Fibroblast of skin of right biceps (primary cell): ENCODE data around the gene PDSS2.
"Not testable (repeated sequence)": the region's sequence is repeated elsewhere in the genome, so short reads cannot be mapped to it uniquely, and the experiment has no call there.

ENCODE experiments used
- DNase-seq: peaks from one replicate; pipeline ENCODE4 v3.0.0-alpha.2; 2013

The PDSS2 gene

DNA sequence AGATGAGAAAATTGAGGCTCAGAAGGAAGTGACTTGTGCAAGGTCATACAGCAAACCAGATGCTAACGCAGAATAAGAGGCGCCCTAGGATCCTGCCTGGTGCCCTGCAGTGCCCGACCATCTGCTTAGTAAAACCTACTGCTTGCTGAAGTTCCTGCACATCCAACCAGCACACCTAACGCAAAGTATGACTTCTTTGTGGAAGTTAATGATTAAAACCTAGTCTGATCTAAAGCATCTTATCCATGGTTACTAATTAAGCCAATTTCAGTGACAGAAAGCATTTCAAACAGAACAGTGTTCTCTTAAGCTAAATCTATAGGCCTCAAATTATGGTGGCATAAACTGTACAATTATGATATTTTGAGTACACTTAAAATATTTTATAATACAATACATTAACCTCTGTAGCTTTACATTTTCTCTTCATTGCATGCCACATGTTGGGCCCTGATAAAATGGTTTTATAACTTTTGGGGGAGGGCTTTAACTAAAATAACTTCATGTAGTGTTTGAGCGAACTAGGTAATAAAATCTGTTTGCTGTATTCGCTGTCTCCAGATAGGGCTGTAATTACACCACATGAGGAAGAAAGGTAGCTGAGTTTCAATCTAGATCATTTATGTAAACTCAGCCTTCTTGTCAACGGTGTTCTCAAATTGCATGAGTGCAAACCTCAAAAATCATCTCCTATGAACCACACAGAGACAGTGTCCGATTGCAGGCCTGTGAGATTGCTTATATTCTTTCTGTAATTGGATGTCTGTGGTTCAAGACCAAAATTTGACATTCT is 306.5 kb downstream of the PDSS2 start:
- DNase-seq = peak; percentile 17

DNA sequence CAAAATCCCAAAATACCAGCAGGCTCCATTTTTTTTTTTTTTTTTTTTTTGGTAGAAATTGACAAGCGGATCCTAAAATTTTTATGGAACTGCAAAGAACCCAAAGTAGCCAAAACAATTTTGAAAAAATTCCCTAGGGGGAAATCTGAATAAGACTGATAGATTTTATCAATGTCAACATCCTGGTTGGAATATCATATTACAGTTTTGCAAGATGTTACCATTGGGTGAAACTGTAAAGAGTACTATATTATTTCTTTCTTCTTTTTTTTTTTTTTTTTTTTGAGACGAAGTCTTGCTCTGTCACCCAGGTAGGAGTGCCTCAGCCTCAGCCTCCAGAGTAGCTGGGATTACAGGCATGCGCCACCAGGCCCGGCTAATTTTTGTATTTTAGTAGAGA is 314.7 kb downstream of the PDSS2 start:
- DNase-seq = no peak

DNA sequence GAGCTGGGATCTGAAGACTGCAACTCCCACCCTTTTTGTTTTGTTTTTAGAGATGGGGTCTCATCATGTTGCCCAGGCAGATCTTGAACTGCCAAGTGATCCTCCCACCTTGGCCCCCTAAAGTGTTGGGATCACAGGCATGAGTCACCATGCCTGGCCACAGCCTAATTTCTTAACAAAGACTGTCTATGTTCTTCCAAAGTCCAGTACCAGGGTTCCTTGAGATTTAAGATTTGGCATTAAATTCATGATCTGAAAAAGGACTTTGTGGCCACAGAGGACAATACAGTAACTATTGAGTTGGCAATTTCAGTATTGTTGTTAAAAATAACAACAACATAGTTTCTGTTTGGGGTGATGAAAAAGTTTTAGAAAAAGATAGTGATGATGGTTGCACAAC is 315.4 kb downstream of the PDSS2 start:
- DNase-seq = no peak

DNA sequence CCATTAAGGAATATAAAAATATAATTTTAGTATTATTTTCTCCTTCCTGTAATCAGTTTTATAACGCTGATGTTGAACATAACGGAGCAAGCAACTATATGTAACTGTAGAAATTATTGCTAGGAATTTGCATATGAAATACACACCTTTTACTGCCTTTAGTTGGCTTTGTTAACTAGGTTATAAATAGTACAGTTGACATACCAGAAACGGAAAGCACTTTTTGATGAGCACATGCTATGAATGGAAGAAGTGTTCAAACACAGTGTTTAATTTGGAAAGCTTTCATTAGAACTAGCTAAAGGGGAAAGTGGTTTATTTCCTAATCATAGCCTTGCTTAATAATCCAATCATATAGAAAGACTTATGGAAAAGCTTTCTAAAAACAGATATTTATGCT is 318.8 kb downstream of the PDSS2 start:
- DNase-seq = no peak

DNA sequence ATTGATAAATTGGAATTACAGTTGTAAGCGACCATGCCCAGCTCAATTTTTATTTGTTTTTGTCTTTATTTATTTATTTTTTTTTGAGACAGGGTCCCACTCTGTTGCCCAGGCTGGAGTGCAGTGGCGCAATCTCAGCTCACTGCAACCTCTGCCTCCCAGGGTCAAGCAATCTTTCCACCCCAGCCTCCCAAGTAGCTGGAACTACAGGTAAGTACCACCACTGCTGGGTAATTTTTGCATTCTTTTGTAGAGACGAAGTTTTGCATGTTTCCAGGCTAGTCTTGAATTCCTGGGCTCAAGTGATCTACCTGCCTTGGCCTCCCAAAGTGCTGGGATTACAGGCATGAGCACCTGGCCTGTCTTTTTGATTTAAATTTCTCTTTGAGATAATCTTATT is 323.0 kb downstream of the PDSS2 start:
- DNase-seq = not testable (repeated sequence)

DNA sequence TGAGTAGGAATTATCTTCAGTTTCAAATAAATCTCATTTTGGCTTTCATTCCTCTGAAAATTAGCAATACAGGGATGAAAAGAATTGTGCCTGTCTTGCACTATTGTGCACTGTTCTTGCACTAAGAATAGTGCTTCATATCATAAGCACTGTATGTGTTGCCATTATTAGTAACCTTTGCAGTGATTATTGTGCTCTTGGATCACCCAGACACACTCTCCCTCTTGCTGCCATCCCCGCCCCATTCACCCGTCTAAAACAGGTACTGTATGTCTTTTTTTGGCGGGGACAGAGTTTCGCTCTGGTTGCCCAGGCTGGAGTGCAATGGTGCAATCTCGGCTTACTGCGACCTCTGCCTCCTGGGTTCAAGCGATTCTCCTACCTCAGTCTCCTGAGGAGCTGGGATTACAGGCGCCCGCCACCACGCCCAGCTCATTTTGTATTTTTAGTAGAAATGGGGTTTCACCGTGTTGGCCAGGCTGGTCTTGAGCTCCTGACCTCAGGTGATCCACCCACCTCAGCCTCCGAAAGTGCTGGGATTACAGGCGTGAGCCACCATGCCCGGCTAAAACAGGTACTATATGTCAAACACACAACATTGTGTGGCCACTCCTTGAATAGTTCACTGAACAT is 324.2 kb downstream of the PDSS2 start:
- not testable (repeated sequence) for DNase-seq

DNA sequence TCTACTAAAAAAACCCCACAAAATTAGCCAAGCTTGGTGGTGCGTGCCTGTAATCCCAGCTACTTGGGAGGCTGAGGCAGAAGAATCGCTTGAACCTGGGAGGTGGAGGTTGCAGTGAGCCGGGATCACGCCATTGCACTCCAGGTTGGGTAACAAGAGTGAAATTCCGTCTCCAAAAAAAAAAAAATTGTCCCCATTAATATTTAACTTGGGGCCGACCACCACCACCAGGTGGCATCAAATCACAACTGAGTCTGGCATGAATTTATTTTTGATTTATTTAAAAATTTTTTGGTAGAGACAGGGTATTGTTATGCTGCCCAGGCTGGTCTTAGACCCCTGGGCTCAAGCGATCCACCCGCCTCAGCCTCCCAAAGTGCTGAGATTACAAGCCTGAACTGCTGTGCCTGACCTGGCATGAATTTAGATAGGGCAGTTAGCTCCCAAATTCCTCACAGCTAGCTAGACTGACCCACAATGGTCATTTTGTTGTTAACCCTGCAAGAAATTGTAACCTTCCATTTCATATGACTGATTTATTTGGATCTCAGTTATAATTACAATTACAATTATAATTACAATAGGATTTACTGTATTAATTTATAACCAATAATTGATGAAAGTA is 326.9 kb downstream of the PDSS2 start:
- peak; percentile 32 for DNase-seq

DNA sequence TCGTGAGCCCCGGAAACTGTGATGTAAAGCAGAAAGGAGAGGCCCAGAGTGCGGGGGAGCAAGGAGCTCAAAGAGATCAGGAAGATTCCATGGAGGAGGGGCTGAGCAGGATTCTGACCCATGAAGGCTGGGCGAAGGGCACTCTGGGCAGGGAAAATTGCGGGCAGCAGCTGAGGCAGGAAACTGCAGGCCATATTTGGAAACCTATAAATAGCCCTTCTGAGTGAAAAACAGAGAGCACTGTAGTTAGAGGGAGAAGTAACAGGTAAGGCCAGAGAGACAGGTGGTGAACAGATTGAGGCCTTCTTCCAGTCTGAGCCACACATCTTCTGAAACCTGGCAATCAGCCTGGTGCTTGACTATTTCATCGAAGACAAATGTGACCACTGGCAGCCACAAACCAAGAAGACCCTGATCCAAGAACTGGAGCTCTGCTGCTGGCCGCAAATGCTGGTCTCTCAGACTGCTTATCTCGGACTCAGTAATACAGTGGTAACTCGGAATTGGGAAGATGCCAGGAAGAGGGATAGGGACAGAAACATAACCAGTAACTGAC is 329.9 kb downstream of the PDSS2 start:
- DNase-seq = no peak

DNA sequence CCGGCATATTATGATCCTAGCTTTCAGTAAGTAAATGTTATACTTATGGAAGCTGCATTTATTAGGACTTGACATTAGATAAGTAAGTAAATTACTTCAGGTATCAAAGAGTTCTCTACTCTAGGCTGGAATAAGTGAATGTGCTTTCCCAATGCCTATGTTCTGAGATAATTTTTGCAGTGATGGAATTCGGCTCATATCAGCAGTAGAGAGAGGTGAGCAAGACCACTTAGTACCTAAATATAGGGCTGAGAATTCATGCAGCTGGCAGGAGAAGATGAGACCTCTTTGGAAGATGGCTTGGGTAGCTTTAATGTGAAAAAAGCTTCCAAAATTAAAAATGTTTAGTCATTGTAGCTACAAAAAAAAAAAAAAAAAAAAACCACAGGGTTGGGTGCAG is 330.8 kb downstream of the PDSS2 start:
- DNase-seq = no peak

DNA sequence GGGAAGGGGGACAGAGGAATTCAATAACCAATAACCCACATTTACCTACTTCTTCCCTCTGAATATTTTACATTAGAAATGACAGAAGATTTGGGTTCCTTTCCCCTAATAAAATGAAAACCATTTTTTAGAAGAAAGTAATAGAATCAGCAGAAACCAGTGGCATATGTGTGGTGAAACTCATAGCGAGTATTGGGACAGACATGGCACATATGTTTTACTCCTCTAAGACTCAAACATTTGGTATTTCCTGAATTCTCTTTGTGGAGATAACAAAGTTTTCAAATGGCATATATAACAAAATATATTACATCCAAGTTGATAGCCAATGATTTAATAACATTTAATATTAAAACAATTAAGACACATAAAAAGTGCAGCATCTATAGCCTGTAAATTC is 331.2 kb downstream of the PDSS2 start:
- peak; percentile 52 for DNase-seq

DNA sequence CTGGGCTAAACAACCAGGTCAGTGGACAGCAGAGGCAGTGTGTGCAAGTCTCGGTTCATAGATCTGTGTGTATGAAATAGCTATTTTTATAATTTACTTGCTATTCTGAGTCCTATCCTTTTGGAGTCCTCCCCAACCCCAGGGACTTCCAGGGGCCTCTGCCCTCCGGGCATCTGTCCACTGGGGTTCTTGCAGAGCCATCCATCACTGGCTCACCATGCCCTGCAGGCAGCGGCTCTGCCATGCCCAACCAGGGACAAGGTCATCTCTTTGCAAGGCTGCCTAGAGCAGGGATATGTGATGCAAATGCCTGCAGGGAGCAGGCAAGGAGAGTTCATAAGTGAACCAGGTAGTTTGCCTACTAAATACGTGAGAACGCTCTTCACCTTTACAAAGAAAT is 333.6 kb downstream of the PDSS2 start:
- DNase-seq = no peak

DNA sequence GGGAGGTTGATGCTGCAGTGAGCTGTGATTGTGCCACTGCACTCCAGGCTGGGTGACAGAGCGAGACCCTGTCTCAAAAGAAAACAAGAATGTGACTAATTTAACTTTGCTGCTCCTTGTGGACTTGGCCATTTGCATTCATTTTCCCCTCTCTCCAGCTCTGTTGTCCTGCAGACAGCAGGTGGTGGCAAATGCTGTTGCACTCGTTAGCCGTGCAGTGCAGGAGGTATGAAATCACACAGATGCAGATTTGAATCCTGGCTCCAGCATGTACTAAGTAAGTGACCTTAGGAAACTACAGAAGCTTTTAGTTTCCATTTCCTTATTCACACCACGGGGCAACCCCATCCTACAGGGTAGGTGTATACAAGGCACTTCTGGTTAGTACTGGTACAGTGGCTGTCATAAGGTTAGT is 334.4 kb downstream of the PDSS2 start:
- DNase-seq = no peak

DNA sequence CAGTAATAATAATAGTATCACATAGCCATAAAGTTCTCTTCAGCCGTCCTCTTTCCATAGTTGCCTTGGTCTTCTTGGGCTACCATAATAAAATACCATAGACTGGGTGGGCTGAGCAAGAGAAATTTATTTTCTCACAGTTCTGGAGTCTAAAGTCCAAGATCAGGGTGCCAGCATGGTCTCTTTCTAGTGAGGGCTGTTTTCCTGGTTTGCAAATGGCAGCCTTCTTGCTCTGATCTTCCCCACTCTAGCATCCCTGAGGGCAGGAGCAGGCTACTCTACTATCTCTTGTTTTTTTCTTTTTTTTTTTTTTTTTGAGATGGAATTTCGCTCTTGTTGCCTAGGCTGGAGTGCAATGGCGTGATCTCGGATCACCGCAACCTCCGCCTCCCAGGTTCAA is 335.9 kb downstream of the PDSS2 start:
- no peak for DNase-seq

DNA sequence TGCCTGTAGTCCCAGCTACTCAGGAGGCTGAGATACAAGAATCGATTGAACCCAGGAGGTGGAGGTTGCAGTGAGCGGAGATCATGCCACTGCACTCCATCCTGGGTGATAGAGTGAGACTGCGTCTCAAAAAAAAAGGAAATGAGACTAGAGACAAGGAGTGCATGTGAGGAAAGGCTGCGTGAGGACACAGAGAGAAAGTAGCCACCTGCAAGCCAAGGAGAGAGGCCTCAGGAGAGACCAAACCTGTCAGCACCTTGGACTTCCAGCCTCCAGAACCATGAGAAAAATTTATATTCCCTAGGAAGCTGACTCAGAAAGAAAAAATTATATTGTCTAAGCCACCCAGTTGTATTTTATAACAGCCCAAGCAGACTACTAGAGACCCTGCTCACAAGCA is 336.6 kb downstream of the PDSS2 start:
- DNase-seq = peak; percentile 30

DNA sequence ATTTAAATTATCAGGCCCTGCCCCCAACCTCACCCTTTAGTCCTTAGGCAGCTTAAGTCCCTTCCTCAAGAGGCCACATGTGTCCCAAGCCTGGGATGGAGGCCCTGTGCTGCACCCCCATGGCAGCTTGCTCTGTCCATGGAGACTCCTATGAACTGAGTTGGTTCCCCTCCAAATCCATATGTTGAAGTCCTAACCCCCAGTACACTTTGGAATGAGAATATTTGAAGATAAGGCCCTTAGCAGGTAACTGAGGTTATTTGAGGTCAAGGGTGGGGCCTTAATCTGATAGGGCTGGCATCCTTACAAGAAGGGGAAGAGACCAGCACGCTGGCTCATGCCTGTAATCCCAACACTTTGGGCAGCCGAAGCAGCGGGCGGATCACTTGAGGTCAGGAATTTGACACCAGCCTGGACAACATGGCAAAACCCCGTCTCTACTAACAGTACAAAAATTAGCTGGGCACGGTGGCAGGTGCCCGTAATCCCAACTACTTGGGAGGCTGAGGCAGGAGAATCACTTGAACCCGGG is 337.3 kb downstream of the PDSS2 start:
- no peak for DNase-seq

DNA sequence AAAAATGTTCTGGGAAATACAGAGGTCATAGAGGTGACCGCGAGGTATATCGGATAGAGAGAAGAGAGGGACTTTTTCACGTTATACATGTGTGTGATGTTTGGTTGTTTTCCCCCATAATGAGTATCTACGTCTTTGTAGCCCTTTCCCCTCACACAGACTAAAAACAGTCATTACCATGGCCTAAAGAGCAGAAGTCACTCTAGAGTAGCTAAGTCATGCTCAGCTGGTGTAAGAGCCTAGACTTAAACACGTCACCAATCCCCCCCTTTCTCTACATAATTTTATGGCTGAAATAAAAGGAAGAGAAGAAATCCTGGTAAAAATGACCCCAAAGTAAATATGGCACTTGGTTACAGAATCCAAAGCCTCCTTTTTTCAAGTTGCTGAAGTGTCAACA is 338.1 kb downstream of the PDSS2 start:
- no peak for DNase-seq

DNA sequence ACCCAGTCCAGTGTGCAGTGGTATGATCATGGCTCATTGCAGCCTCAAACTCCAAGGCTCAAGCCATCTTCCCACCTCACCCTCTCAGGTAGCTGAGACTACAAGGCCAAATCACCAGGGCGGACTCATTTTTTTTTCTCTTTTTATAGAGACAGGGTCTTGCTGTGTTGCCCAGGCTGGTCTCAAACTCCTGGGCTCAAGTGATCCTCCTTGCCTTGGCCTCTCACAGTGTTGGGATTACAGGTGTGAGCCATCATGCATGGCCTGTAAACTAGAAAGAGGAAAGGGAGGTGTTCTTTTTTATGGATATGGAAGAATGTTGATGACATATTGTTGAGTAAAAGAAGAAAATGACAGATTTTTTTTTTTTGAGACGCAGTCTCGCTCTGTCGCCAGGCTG is 339.0 kb downstream of the PDSS2 start:
- DNase-seq = no peak

DNA sequence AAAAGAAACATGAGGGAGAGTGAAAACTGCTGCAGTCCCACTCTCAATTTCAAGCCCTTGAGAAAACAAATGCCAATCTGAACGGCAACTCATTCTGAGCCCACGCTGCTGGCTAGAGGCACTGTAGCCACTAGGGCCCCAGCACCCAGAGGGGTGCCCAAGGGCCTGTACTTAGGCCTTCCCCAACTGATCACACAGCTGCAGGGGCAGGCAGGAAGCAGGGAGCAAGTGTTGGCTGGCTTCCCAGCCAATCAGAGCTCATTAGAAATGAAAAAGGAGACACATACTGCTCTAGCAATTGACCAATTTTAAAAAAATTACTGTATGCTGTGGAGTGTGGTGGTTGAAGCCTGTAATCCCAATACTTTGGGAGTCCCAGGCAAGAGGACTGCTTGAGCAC is 340.4 kb downstream of the PDSS2 start:
- peak; percentile 25 for DNase-seq

DNA sequence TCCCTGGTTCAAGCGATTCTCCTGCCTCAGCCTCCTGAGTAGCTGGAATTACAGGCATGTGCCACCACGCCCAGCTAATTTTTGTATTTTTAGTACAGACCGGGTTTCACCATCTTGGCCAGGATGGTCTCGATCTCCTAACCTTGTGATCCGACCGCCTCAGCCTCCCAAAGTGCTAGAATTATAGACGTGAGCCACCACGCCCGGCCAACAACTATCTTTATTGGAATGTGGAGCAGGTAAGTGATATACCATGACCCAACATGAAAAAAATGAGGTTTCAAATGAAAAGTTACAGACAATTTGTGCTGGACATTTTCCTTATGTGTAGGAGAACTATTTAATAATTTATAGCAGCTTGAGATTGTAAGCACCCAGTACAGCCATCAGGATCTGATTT is 340.8 kb downstream of the PDSS2 start:
- DNase-seq = not testable (repeated sequence)

DNA sequence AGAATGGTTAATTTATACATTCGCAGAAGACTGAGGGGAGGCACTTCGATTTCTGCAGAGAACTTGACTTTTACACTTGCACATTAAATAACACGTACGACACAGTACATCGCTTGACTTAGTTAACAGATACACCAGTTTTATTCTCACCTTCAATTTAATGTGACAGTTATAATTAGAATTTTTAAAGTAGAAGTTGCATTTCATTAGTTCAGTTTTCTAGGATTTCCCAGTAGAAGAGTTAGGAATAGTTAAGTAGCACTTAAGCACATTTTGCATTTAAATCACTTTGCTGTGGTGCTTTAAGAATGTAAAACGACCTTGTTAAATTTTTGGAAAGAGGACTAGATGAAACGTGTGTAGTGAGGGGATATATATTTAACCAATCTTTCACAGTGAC is 342.4 kb downstream of the PDSS2 start:
- no peak for DNase-seq

DNA sequence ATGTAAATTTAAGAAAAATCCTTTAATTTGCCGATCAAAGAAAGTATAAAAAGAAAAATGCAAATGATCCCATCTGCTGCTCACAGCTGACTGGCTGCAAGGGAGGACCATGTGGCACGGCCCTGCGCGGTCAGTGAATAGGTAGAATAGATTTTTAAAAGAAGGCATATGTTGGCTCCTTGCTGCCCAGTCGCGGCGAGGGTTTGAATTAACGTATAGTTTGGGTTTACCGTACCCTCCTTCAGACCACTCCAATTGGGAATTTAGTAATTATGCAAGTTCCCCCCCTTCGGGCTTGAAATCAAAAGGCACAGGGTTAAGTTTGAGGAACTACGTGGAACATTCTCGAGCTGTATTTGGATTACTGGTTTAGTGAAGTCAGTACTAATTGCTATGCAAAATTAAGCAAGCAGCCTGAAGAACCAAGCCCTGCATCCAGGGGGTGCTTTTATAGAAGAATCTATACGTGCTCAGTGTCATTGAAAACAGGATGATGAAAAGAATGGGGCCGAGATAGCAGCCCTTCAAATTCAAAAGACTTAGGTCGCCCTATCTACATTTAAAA is 343.0 kb downstream of the PDSS2 start:
- DNase-seq = no peak

DNA sequence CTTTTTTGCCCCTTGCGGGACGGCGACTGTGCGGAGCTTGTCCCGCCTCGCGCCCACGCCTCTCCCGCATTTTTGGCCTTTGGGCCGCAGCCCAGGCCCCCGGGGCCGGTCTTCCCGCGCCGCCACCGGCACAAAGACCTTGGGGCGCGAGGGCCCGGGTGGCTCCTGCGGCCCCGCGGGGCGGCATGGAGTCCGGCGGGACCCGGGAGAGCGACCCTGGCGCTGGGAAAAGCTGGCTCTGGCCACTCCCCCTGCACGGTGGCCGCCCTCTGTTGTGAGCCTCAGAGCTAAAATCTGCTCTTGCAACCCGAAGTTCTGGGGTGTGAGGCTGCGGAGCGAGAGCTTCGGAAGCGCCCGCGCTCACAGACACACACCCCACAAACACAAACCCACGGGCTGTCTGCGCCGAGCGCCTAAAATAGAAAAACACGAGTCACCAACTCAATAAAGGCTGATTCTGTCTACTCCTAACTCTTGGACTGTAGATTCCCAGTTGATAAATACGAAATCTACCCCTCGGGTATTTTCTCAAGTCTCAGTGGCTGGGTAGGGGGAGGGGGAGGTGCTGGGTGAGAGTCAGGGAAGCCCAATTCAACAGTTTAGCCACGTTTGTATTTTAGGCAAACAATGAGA is 343.6 kb downstream of the PDSS2 start:
- DNase-seq = peak; percentile 47
